Astrocyte (in vitro differentiated cells and primary cell): ENCODE measurements around the gene C14orf93. TPM values are rescaled to one million over a fixed set of nuclear protein-coding genes. Genes with fewer than 3 reads are reported as not detected.

Experiments used
- DNase-seq: peaks from one replicate; pipeline ENCODE4 v3.0.0-alpha.2; 2010; ENCODE audit warnings: low read depth
- FAIRE-seq: peaks from 2 replicates; lab custom pipeline; 2011; peaks lifted over from hg19 to GRCh38; lab: Jason Lieb, UNC
- H2AFZ ChIP-seq: 2 replicates; pipeline ENCODE4 v1.6.0; 2012; ENCODE audit warnings: low read depth, low read length, inconsistent platforms
- H3K27ac ChIP-seq: 2 replicates; pipeline ENCODE4 v1.5.1; 2011; ENCODE audit warnings: low read depth, low read length, inconsistent platforms
- H3K27me3 ChIP-seq: 2 replicates; pipeline ENCODE4 v1.6.0; 2011; ENCODE audit warnings: low read length, inconsistent platforms; ENCODE audit not compliant: insufficient read depth
- H3K36me3 ChIP-seq: 2 replicates; pipeline ENCODE4 v1.5.1; 2011; ENCODE audit warnings: low read length, inconsistent platforms; ENCODE audit not compliant: insufficient read depth
- H3K4me1 ChIP-seq: 2 replicates; pipeline ENCODE4 v1.5.1; 2011; ENCODE audit warnings: low read length, inconsistent platforms; ENCODE audit not compliant: insufficient read depth
- H3K4me2 ChIP-seq: 2 replicates; pipeline ENCODE4 v1.6.0; 2012; ENCODE audit warnings: low read length, inconsistent platforms
- H3K4me3 ChIP-seq: 2 replicates; pipeline ENCODE4 v1.5.1; 2011; ENCODE audit warnings: low read depth, mild to moderate bottlenecking, low read length, inconsistent platforms; ENCODE audit not compliant: insufficient read depth
- H3K79me2 ChIP-seq: 2 replicates; pipeline ENCODE4 v1.6.0; 2012; ENCODE audit warnings: mild to moderate bottlenecking, low read length, inconsistent platforms; ENCODE audit not compliant: insufficient read depth
- H3K9ac ChIP-seq: 2 replicates; pipeline ENCODE4 v1.6.0; 2012; ENCODE audit warnings: mild to moderate bottlenecking, low read length, inconsistent platforms
- H3K9me3 ChIP-seq: 2 replicates; pipeline ENCODE4 v1.5.1; 2012; ENCODE audit warnings: low read depth, mild to moderate bottlenecking, low read length, inconsistent platforms; ENCODE audit not compliant: insufficient read depth
- H4K20me1 ChIP-seq: 2 replicates; pipeline ENCODE4 v1.6.0; 2012; ENCODE audit warnings: low read length, inconsistent platforms; ENCODE audit not compliant: insufficient read depth
- H3K27ac Mint-ChIP-seq: one replicate; pipeline ENCODE4 v1.8.0; 2021; ENCODE audit warnings: mild to moderate bottlenecking, mixed read lengths; ENCODE audit not compliant: unreplicated experiment
- H3K27me3 Mint-ChIP-seq: one replicate; pipeline ENCODE4 v1.8.0; 2021; ENCODE audit warnings: low read depth, mixed read lengths; ENCODE audit not compliant: unreplicated experiment
- H3K36me3 Mint-ChIP-seq: one replicate; pipeline ENCODE4 v1.8.0; 2021; ENCODE audit warnings: low read depth, mixed read lengths; ENCODE audit not compliant: unreplicated experiment
- H3K4me1 Mint-ChIP-seq: one replicate; pipeline ENCODE4 v1.8.0; 2021; ENCODE audit warnings: low read depth, mixed read lengths; ENCODE audit not compliant: unreplicated experiment
- H3K4me3 Mint-ChIP-seq: one replicate; pipeline ENCODE4 v1.8.0; 2021; ENCODE audit warnings: mild to moderate bottlenecking, moderate library complexity, mixed read lengths; ENCODE audit not compliant: unreplicated experiment
- H3K9me3 Mint-ChIP-seq: one replicate; pipeline ENCODE4 v1.8.0; 2021; ENCODE audit warnings: mild to moderate bottlenecking, mixed read lengths; ENCODE audit not compliant: unreplicated experiment
- CTCF ChIP-seq: IDR thresholded peaks from 2 replicates; pipeline ENCODE4 v1.5.1; 2011; ENCODE audit warnings: low read depth, mild to moderate bottlenecking, inconsistent platforms, low read length, moderate library complexity; ENCODE audit not compliant: insufficient read depth
- EZH2 ChIP-seq: IDR thresholded peaks from 2 replicates; pipeline ENCODE4 v1.6.1; 2012; ENCODE audit warnings: mild to moderate bottlenecking, low read length, inconsistent platforms; ENCODE audit not compliant: insufficient read depth
- total RNA-seq: library from RNA; stranded (reverse); gene quantifications from 2 replicates; pipeline ENCODE4 v1.2.1, GENCODE V29; 2021

Gene C14orf93
- total RNA-seq, 1 donor from 2014 or later, result 3.6 TPM

- H3K27ac ChIP-seq, result no peak overlapping the region
- no peak overlapping the region for H3K4me3 ChIP-seq
- FAIRE-seq, result no peak
- H3K4me1 ChIP-seq, result peaks cover 5% of the 10 kb centered on the region
- no peaks in the 10 kb centered on the region for H3K27me3 ChIP-seq
- H3K9me3 ChIP-seq, result no peaks in the 10 kb centered on the region
- peak overlapping the region; percentile 27 for H3K4me2 ChIP-seq
- no peak for TF ChIP-seq EZH2
- TF ChIP-seq CTCF, result peak; percentile 63
- H3K4me3 Mint-ChIP-seq, result no peak overlapping the region
- H4K20me1 ChIP-seq, result no peaks in the 10 kb centered on the region
- H3K79me2 ChIP-seq, result no peaks in the 10 kb centered on the region
- H3K27ac Mint-ChIP-seq, result no peak overlapping the region
- peak overlapping the region; percentile 20 for H2AFZ ChIP-seq
- H3K36me3 ChIP-seq, result no peaks in the 10 kb centered on the region
- H3K9ac ChIP-seq, result peak overlapping the region; percentile 26
- no peak for DNase-seq
- no peaks in the 10 kb centered on the region for H3K36me3 Mint-ChIP-seq
- H3K27me3 Mint-ChIP-seq, result no peaks in the 10 kb centered on the region
- no peaks in the 10 kb centered on the region for H3K9me3 Mint-ChIP-seq
- H3K4me1 Mint-ChIP-seq, result peaks cover 8% of the 10 kb centered on the region
Measured at GRCh38 chr14:22994762-22995275, 15.1 kb downstream of the C14orf93 start.

- H3K4me2 ChIP-seq, result no peak overlapping the region
- no peaks in the 10 kb centered on the region for H3K79me2 ChIP-seq
- H3K9me3 ChIP-seq, result no peaks in the 10 kb centered on the region
- H3K4me1 Mint-ChIP-seq, result peaks cover 8% of the 10 kb centered on the region
- H2AFZ ChIP-seq, result no peak overlapping the region
- peaks cover 5% of the 10 kb centered on the region for H3K4me1 ChIP-seq
- H3K27me3 Mint-ChIP-seq, result no peaks in the 10 kb centered on the region
- no peaks in the 10 kb centered on the region for H3K36me3 Mint-ChIP-seq
- H4K20me1 ChIP-seq, result no peaks in the 10 kb centered on the region
- FAIRE-seq (no peak), DNase-seq (no peak)
- no peaks in the 10 kb centered on the region for H3K9me3 Mint-ChIP-seq
- TF ChIP-seq EZH2, result no peak
- no peak for TF ChIP-seq CTCF
- no peaks in the 10 kb centered on the region for H3K27me3 ChIP-seq
- H3K36me3 ChIP-seq, result no peaks in the 10 kb centered on the region
- H3K4me3 Mint-ChIP-seq, result no peak overlapping the region
- H3K27ac Mint-ChIP-seq, result no peak overlapping the region
- H3K9ac ChIP-seq, result no peak overlapping the region
- no peak overlapping the region for H3K4me3 ChIP-seq
- no peak overlapping the region for H3K27ac ChIP-seq
Measured at GRCh38 chr14:22993517-22993916, 16.4 kb downstream of the C14orf93 start.

GRCh38 chr14:22991852-22992251 lies 18.1 kb downstream of the C14orf93 start:
- no peak overlapping the region for H3K27ac ChIP-seq

More at GRCh38 chr14:22991852-22992251, 18.1 kb downstream of the C14orf93 start:
- Histone ChIP-seq H3K4me2 (no peak overlapping the region), H2AFZ (no peak overlapping the region), H3K79me2 (no peaks in the 10 kb centered on the region), H3K36me3 (no peaks in the 10 kb centered on the region), H3K4me1 (peaks cover 5% of the 10 kb centered on the region), H3K9me3 (no peaks in the 10 kb centered on the region), H4K20me1 (no peaks in the 10 kb centered on the region), H3K27me3 (no peaks in the 10 kb centered on the region), H3K9ac (no peak overlapping the region), H3K4me3 (no peak overlapping the region)
- TF ChIP-seq EZH2 (no peak), CTCF (no peak)
- Mint-ChIP-seq H3K27ac (no peak overlapping the region), H3K9me3 (no peaks in the 10 kb centered on the region), H3K4me3 (no peak overlapping the region), H3K36me3 (no peaks in the 10 kb centered on the region), H3K4me1 (peaks cover 8% of the 10 kb centered on the region), H3K27me3 (no peaks in the 10 kb centered on the region)
- FAIRE-seq (no peak), DNase-seq (no peak)
